Measurements from ENCODE around the gene STXBP5.
A peak's percentile ranks its signal among the peaks of the same experiment; 100 is the strongest.

The STXBP5 gene

GRCh38 chr6:147179809-147180208, 24.4 kb upstream of the STXBP5 start:
- no peak for DNase-seq

DNA sequence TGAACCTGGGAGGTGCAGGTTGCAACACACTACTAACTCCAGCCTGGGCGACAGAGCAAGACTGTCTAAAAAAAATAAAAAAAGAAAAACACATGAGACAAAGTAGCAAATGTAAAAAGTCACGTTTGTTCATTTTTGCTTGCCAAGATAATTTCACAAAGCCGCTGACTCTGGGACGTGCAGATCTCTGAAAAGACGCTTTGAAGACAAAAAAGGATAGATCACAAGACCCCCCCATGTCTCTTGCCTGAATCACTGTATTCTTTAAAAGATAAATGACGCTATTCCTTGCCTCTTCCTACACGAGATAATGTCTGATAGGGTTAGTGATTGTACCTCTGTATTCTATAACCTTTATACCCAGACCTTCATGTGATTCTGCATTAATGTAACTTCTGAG, 23.3 kb upstream of the STXBP5 start:
- DNase-seq = no peak

- no peak for DNase-seq
These were observed 19.8 kb upstream of the STXBP5 start for GRCh38 chr6:147184379-147184778.

- no peak for DNase-seq
These were observed 19.0 kb upstream of the STXBP5 start for GRCh38 chr6:147185216-147185615.

DNA sequence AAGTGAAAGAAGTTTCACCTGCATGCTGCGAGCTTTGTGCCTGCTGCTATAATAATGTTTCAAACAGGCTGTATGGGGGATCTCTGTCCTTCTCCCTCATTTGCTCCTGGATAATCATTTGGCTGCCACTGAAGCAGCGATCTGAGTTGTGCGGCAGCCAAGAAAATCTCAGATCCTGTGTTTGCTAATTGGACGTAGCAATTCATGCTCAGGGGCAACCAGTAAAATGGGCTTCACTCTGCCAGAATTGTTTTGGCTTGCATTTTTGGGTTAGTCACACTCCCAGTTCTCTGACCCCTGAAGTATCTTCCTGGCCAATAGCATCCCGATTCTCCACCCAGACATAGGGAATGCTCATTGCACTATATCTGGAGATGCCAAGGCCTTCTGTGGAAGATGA, 13.7 kb upstream of the STXBP5 start:
- no peak for DNase-seq

DNA sequence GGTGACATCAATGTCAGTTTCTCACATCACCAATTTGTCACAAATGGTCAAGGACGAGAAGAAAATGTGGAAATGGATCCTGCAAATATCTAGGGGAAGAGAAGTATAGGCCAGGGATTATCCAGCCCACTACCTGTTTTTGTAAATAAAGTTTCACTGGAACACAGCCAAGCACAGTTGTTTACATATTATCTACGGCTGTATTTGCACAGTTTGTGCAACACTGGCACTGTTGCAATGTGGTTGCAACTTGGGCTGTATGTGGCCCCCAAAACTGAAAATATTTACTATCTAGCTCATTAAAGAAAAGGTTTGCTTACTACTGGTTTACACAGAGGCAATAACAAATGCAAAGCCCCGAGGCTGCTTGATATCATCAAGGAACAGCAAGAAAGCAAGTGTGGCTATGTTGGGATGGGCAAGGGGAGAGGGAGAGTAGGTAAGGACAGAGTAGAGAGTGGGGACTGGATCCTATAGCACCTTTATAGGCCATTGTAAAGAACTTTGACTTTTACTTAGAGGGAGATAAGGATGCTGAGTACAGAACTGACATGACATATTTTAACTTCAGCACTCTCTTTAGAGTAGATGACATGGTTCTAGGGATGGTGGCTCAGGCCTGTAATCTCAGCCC, 11.8 kb upstream of the STXBP5 start:
- DNase-seq = no peak

- no peak for DNase-seq
These were observed 9.4 kb upstream of the STXBP5 start for GRCh38 chr6:147194652-147195411.

GRCh38 chr6:147195510-147195909, 8.7 kb upstream of the STXBP5 start:
- DNase-seq = no peak

- DNase-seq = no peak
These were observed 8.2 kb upstream of the STXBP5 start for GRCh38 chr6:147195987-147196386.

DNA sequence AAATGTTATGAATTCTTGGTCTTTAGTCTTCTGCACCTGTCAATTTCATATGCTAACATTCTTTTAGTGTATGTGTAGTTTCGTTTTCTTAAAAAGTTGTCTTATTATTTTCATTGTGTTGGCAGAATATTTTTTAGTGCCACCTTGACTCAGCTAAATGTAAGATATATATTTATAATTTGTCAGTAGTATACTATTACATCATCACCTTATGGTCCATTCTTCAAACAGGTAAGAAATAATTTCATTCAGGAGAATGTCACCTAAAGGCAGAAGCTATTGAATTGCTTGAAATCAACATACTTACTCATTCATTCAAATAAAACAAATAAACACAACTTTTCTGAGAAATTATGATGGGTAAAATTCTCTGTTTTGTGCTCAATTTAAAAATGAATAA, 3.5 kb upstream of the STXBP5 start:
- no peak for DNase-seq

DNA sequence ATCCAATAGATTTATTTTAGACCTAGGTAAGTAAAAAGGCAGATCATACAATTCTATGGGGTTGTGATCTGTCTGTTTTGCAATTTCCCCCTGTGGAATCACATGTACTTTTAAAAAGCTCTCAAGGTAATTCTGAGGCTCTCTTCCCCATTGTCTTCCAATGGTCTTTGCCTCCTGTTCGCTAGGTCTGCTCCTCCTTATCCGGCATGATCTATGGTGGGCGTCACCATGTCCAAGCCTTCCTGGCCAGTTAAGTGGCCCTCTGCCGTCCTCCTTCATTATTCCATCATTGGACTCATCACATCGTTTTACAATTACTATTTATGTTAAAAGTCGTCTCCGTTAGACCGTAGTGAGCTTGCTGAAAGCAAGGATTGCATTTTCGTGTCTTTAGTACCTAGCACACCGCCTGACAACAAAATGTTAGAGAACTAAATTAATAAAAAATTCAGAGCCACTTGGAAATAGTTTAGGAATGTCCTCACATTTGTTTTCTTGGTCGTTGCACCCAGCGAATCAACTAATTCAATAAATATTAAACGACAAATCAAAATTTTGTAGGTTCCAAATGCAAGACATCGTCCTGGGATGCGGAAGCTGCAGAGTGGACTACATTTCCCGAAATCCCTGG, 2.2 kb upstream of the STXBP5 start:
- DNase-seq = no peak

DNA sequence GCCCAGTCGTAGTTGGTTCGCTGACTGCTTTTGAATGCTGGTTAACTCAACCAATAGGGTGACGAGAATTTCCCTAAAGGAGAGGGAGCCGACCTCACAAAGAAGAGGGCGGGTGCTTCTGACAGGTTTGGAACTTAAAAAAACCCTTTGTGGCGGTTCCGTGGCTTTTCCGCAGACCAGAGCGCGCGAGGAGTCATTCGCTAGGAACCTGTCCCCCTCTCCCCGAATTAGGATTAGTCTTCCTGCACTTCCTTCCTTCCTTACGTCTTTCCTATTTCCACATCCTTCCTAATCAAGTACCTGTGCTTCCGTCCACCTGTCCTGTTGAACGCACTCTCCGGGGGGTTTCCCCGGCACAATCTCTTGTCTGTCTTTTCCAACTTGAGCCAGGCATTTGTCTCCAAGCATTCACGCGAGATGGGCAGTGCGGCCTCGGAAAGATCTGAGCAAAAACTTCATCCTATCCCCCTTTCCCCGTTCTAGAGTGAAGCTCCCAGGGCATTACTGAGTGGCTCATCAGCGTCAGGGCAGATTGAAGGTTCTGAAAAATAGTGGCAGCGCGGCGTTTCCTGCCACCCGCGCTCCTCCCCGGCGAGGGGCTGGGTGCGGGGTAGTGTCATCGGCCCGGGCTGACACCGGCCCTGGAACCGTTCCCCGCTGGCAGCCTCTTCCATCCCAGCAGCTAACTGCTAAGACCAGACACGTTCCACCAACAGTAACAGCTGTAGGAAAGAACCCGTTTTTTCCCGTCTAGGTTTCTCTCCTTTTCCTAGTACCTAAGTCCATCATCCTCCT, 1.5 kb upstream of the STXBP5 start:
- peak; percentile 72 for DNase-seq

DNA sequence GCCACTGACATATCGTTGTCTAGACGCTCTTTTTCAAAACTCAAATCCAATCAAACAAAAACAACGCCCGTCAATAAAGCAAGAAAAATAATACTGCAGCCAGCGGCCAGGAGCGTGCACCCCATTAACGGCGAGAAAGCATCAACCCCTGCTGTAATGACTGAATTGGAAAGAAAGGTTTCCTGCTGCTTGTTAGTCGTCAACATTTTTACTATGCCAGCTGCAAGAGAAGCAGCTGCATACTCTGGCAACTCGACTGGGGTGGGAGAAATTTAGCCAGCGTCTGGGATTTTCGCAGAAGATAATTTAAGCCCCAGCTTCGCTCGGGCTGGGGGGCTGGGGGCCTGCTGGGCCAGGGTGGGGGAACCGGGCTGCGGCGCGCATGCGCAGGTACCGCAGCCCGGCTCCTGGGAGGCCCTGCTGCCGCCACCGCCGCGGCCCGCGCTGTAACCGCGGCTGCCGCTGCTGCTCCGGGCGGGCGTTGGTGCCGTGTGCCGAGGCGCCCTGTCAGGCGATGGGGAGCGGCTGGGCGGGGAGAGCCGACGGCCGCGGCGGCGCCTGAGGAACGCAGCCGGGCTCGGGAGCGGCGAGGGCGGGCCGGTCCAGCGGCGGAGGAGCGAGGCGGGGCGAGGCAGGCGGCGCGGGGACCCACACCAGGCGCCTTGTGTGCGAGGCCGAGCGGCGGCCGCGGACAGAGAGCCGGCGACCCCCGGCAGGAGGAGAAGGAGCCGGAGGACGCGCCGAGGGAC, 732 bp upstream of the STXBP5 start:
- DNase-seq = peak; percentile 43

DNA sequence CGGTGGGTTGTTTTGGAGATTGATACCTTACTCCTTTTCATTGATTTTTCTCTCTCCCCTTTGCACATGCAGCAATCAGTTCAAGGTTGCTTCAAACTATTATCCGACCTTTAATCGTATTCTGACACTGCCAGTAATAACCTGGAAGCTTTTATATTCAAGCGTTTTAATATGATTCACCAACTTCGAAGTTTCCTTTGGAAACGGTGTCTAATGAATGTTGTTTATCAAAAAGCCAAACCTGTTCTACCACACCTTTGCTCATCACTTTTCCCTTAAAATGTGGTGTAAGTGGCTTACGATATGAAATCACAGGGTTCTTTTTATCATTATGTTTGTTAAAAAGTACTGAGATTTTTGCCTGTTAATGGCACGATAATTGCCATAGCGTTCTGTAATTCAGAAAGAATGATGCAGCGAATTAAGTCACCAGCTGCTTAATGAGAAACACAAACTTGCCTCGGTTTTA, 660 bp downstream of the STXBP5 start:
- DNase-seq = no peak

- no peak for DNase-seq
These were observed 1.7 kb downstream of the STXBP5 start for GRCh38 chr6:147205690-147206600.

- no peak for DNase-seq
These were observed 3.1 kb downstream of the STXBP5 start for GRCh38 chr6:147207351-147207750.

GRCh38 chr6:147207837-147208754, 3.9 kb downstream of the STXBP5 start:
- DNase-seq = no peak

DNA sequence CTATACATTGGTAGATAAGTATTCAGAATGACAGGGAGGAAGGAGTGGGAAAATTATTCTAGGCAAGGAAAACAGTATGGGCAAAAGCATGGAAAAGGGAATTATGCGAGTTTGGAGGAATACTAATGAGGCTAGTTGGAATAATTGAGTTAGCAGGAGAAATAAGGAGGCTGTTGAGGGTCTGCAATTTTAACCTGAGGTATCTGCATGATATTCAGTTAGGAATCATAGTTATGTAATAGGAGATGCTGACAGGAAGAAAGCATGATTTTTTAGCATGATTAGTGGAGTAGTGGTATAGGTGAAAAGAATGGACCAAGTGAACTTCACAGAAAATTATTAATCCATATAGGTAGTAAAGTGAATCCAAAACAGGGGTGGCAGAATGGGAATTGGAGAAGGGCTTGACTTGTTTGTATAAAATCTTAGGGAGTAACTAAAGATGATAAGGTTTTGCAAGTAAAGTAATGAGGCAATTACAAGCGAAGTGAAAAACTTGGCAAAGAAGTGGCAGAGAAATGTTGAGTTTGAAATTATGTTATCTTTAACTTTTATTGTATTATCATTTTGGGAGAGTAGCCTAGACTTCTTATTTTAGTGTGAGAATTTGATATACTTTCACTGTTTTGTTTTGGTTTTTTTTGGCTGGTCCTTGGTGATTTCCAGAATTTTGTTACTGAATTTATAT, 5.7 kb downstream of the STXBP5 start:
- DNase-seq = no peak

DNA sequence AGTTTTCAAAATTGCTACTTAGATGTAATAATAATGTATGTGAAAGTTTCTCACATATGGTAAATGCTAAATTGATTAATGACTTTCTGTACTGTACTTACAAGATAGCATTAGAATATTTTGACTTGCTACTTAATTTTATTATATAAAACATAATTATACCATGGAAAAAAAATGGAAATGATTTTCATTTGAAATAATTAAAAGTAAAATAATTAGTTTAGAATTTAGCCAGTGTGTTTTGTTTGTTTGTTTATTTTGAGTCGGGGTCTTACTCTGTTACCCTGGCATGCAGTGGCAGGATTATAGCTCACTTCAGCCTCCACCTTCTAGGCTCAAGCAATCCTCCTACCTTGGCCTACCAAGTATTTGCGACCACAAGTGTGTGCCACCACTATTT, 7.1 kb downstream of the STXBP5 start:
- no peak for DNase-seq

DNA sequence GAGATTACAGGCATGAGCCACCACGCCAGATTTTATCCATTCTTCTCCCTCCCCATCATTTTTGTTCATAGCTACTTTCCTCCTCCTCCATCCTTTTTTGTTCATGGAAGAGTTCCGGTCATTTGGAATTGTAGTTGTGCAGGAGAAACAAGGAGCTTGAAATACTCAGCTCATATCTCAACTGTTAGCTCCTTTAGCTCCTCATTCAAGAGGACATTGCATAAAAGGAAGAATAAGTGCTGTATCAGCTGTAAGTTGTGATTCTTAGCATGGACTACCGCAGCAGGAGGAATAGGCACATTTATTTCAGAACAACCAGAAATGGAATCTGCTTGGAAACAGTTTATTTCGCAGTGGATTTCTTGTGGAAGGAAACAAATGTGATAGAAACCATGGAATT, 7.6 kb downstream of the STXBP5 start:
- DNase-seq = no peak
